Measurements from ENCODE around the gene PROSER3. TPM values are rescaled to one million over a fixed set of nuclear protein-coding genes. Genes with fewer than 3 reads are reported as not detected.
"Not testable (repeated sequence)": the region's sequence is repeated elsewhere in the genome, so short reads cannot be mapped to it uniquely, and the experiment has no call there.

PROSER3 gene
- total RNA-seq, 1 donor from 2014 or later: 5.2 TPM

DNA sequence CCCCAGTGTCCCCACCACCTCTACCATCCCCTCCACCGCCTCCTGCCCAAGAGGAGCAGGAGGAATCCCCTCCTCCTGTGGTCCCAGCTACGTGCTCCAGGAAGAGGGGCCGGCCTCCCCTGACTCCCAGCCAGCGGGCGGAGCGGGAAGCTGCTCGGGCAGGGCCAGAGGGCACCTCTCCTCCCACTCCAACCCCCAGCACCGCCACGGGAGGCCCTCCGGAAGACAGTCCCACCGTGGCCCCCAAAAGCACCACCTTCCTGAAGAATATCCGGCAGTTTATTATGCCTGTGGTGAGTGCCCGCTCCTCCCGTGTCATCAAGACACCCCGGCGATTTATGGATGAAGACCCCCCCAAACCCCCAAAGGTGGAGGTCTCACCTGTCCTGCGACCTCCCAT is 37.3 kb upstream of the PROSER3 start:
- no peak for DNase-seq
- intact Hi-C loops (cut with micrococcal nuclease): no loop called here
- ATAC-seq: no peak

GRCh38 chr19:35721374-35721773 is 36.6 kb upstream of the PROSER3 start:
- intact Hi-C loops (cut with micrococcal nuclease): no loop called here
- no peak for ATAC-seq
- DNase-seq: no peak

DNA sequence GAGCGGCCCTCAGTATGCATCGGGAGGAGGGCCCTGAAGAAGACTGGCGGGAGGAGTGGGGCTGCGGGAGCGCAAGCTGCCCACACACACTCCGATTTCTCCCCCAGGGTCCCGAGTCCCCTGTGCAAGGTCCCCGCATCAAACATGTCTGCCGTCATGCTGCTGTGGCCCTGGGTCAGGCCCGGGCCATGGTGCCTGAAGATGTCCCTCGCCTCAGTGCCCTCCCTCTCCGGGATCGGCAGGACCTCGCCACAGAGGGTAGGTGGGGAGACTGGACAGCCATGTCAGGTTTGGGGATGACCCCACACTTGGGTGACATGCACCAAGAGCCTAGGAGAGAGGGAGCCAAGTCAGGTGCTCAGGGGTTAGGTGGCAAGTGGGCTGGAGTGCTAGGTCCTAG is 35.5 kb upstream of the PROSER3 start:
- intact Hi-C loops (cut with micrococcal nuclease): no loop called here
- no peak for DNase-seq
- ATAC-seq: no peak

DNA sequence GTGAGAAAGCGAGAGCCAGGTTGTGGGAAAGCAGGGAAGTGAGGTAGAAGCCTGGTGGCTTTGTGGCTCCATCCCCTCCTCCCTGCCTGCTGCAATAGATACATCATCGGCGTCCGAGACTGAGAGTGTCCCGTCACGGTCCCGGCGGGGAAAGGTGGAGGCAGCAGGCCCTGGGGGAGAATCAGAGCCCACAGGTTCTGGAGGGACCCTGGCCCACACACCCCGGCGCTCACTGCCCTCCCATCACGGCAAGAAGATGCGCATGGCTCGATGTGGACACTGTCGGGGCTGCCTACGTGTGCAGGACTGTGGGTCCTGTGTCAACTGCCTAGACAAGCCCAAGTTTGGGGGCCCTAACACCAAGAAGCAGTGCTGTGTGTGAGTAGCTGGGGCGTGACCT is 35.1 kb upstream of the PROSER3 start:
- DNase-seq (no peak), ATAC-seq (no peak)
- intact Hi-C loops (cut with micrococcal nuclease): no loop called here

DNA sequence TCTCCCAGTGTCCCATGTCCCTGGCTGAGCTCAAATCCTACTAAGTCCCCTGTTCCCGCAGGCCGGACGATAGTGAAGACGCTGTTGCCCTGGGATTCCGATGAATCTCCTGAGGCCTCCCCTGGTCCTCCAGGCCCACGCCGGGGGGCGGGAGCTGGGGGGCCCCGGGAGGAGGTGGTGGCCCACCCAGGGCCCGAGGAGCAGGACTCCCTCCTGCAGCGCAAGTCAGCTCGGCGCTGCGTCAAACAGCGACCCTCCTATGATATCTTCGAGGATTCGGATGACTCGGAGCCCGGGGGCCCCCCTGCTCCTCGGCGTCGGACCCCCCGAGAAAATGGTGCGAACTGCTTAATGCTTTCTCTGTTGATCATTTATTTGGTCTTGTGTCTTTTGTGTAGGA is 34.3 kb upstream of the PROSER3 start:
- DNase-seq (no peak), ATAC-seq (no peak)
- intact Hi-C loops (cut with micrococcal nuclease): no loop called here

GRCh38 chr19:35724132-35724531 is 33.8 kb upstream of the PROSER3 start:
- ATAC-seq; intact Hi-C loops (cut with micrococcal nuclease); DNase-seq: not testable (repeated sequence)

DNA sequence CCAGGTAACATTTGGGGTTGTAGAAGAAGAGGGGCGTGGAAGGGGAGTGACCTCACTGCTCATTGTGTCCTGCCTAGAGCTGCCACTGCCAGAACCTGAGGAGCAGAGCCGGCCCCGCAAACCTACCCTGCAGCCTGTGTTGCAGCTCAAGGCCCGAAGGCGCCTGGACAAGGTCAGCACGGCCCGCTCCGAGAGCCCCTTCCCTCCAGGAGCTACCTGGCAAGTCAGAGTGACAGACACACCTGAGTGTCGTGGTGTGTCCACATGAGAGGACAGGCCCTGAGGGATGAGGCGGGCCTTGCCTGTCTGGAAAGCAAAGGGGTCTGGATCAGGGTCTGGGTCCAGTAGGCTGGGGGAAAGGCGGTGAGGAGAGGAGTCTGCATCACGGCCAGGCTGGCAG is 33.4 kb upstream of the PROSER3 start:
- ATAC-seq: no peak
- intact Hi-C loops (cut with micrococcal nuclease): no loop called here
- DNase-seq: no peak

- intact Hi-C loops (cut with micrococcal nuclease): no loop called here
- DNase-seq (no peak), ATAC-seq (no peak)
These were observed 32.6 kb upstream of the PROSER3 start for GRCh38 chr19:35725216-35725861.

DNA sequence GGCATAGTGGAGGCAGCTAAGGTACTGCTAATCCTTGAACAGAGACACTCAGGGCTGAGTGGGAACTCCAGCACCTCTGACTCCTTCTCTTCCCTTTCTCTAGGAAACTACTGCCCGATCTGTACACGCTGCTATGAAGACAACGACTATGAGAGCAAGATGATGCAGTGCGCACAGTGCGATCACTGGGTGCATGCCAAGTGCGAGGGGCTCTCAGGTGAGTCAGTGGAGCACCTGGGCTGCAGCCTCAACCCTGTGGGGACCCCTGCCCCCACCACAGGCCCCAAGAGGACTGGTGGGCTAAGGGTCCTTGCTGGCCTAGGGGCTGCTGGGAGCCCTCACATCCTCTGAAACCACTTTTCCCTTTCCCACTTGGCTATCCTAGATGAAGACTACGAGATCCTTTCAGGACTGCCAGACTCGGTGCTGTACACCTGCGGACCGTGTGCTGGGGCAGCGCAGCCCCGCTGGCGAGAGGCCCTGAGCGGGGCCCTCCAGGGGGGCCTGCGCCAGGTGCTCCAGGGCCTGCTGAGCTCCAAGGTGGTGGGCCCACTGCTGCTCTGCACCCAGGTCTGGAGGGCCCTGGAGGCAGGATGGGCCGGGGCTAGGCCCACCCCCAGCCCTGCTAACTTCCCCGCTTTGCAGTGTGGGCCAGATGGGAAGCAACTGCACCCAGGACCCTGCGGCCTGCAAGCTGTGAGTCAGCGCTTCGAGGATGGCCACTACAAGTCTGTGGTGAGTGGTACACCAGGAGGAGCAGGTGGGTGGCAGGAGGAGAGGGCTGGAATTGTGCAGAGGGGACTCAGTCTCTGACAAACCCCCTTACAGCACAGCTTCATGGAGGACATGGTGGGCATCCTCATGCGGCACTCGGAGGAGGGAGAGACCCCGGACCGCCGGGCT is 30.7 kb upstream of the PROSER3 start:
- DNase-seq: no peak
- intact Hi-C loops (cut with micrococcal nuclease): no loop called here
- ATAC-seq: no peak

GRCh38 chr19:35727956-35728706 is 29.8 kb upstream of the PROSER3 start:
- intact Hi-C loops (cut with micrococcal nuclease): no loop called here
- DNase-seq: no peak
- ATAC-seq: no peak

DNA sequence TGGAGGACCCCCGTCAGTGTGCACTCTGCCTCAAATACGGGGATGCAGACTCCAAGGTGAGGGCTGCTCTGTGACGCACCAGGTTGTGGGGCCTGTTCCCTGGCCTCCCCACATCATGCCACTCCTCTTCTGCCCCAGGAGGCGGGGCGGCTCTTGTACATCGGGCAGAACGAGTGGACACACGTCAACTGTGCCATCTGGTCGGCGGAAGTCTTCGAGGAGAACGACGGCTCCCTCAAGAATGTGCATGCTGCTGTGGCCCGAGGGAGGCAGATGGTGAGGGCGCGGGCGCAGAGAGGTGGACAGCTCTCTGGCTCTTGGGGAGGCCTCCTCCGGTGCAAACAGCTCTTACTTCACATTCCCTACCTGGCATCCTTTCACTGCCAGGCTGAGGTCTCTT is 29.0 kb upstream of the PROSER3 start:
- intact Hi-C loops (cut with micrococcal nuclease): no loop called here
- ATAC-seq (no peak), DNase-seq (no peak)

- intact Hi-C loops (cut with micrococcal nuclease): no loop called here
- no peak for DNase-seq
- ATAC-seq: no peak
These were observed 28.2 kb upstream of the PROSER3 start for GRCh38 chr19:35729763-35730162.

- intact Hi-C loops (cut with micrococcal nuclease): no loop called here
- ATAC-seq (no peak), DNase-seq (no peak)
These were observed 27.6 kb upstream of the PROSER3 start for GRCh38 chr19:35730326-35730725.

DNA sequence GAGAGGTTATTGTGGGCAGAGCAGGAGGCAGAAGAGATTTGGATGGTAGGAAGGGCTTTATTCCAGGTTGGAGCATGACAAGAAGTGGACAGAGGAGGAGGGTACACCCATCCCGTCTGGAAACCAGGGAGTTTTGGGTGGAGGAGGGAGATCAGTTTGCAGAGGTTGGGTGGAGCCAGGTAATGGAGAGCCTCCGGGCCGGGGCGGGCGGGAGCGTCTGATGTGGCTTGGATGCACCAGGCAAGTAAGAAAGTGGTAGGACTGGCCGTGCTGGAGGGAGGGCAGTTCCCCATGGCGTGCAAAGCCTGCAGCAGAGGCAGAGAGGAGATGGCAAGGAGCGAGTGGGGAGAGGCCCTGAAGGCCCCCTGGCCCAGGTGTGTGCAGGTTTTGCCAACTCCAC is 26.6 kb upstream of the PROSER3 start:
- DNase-seq (no peak), ATAC-seq (no peak)
- intact Hi-C loops (cut with micrococcal nuclease): no loop called here

DNA sequence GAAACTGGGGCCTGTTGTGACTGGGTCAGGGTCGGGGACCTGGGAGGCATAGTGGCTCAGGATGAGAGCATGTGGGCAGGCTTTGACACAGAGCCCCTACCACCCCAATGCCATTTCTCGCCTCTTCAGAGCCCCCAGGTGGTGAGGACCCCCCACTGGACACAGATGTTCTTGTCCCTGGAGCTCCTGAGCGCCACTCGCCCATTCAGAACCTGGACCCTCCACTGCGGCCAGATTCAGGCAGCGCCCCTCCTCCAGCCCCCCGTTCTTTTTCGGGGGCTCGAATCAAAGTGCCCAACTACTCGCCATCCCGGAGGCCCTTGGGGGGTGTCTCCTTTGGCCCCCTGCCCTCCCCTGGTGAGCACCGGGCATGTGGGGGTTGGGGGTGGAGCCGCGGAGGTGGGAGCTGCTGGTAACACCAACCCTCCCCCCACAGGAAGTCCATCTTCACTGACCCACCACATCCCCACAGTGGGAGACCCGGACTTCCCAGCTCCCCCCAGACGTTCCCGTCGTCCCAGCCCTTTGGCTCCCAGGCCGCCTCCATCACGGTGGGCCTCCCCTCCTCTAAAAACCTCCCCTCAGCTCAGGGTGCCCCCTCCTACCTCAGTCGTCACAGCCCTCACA is 26.1 kb upstream of the PROSER3 start:
- intact Hi-C loops (cut with micrococcal nuclease): no loop called here
- DNase-seq: no peak
- no peak for ATAC-seq

DNA sequence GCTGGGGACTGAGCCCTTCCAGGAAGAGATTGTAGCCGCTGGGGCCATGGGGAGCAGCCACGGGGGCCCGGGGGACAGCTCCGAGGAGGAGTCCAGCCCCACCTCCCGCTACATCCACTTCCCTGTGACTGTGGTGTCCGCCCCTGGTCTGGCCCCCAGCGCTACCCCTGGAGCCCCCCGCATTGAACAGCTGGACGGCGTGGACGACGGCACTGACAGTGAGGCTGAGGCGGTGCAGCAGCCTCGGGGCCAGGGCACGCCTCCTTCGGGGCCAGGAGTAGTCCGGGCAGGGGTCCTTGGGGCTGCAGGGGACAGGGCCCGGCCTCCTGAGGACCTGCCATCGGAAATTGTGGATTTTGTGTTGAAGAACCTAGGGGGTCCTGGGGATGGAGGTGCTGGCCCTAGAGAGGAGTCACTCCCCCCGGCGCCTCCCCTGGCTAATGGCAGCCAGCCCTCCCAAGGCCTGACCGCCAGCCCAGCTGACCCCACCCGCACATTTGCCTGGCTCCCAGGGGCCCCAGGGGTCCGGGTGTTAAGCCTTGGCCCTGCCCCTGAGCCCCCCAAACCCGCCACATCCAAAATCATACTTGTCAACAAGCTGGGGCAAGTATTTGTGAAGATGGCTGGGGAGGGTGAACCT is 25.3 kb upstream of the PROSER3 start:
- intact Hi-C loops (cut with micrococcal nuclease): no loop called here
- no peak for ATAC-seq
- no peak for DNase-seq

DNA sequence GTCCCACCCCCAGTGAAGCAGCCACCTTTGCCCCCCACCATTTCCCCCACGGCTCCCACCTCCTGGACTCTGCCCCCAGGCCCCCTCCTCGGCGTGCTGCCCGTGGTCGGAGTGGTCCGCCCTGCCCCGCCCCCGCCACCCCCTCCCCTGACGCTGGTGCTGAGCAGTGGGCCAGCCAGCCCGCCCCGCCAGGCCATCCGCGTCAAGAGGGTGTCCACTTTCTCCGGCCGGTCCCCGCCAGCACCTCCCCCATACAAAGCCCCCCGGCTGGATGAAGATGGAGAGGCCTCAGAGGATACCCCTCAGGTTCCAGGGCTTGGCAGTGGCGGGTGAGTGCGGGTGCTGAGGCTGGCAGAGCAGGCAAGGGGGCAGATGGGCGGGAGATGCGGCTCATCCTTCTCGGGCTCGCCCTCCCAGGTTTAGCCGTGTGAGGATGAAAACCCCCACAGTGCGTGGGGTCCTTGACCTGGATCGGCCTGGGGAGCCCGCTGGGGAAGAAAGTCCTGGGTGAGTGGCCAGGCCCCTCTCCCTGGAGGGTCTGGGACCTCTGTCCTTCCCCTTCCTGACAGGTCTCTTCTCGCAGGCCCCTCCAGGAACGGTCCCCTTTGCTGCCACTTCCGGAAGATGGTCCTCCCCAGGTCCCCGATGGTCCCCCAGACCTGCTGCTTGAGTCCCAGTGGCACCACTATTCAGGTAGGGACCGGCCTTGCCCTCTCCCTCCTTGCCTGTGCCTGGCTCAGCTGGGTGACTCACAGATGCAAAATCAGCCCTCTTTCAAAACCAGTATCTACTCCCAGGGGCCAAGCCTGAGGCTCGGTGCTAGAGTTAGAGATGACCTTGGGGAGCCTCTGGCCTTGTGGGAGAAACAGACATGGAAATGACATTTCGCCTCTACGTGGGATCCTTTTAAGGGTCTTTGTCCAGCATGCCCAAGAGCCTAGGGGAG is 24.5 kb upstream of the PROSER3 start:
- intact Hi-C loops (cut with micrococcal nuclease): no loop called here
- ATAC-seq (peak; percentile 3), DNase-seq (no peak)

GRCh38 chr19:35734273-35734672 is 23.7 kb upstream of the PROSER3 start:
- DNase-seq (no peak), ATAC-seq (no peak)

More at GRCh38 chr19:35734273-35734672, 23.7 kb upstream of the PROSER3 start:
- intact Hi-C loops (cut with micrococcal nuclease): no loop called here

Data from left ventricle myocardium superior (tissue), 1 donor.